ENCODE data around the gene CYFIP2.
"Not testable (repeated sequence)": the region's sequence is repeated elsewhere in the genome, so short reads cannot be mapped to it uniquely, and the experiment has no call there.

The CYFIP2 gene

GRCh38 chr5:157388111-157388710, 122.3 kb downstream of the CYFIP2 start:
- H3K4me3 ChIP-seq (ENCODE audit: low read length), result no peak overlapping the region
- H3K4me1 ChIP-seq (ENCODE audit: control insufficient read depth, insufficient read depth, low read length), result peaks cover 65% of the 10 kb centered on the region
- H3K4me2 ChIP-seq (ENCODE audit: low read length), result peak overlapping the region; percentile 37
- peak overlapping the region; percentile 25 for H3K9ac ChIP-seq (ENCODE audit: low read depth, low read length)
- no peaks in the 10 kb centered on the region for H3K36me3 ChIP-seq (ENCODE audit: insufficient read depth, low read length)
- no peaks in the 10 kb centered on the region for H3K9me3 ChIP-seq (replicated peaks; ENCODE audit: low read length)
- H3K27me3 ChIP-seq (ENCODE audit: control insufficient read depth, insufficient read depth, low read length), result no peaks in the 10 kb centered on the region

- no peaks in the 10 kb centered on the region for H3K9me3 ChIP-seq (replicated peaks; ENCODE audit: low read length)
- no peak overlapping the region for H3K4me3 ChIP-seq (ENCODE audit: low read length)
- no peaks in the 10 kb centered on the region for H3K36me3 ChIP-seq (ENCODE audit: insufficient read depth, low read length)
- H3K4me2 ChIP-seq (ENCODE audit: low read length), result no peak overlapping the region
- no peak overlapping the region for H3K9ac ChIP-seq (ENCODE audit: low read depth, low read length)
- peaks cover 56% of the 10 kb centered on the region for H3K4me1 ChIP-seq (ENCODE audit: control insufficient read depth, insufficient read depth, low read length)
- no peaks in the 10 kb centered on the region for H3K27me3 ChIP-seq (ENCODE audit: control insufficient read depth, insufficient read depth, low read length)
These were observed 123.2 kb downstream of the CYFIP2 start for GRCh38 chr5:157389103-157389502.

DNA sequence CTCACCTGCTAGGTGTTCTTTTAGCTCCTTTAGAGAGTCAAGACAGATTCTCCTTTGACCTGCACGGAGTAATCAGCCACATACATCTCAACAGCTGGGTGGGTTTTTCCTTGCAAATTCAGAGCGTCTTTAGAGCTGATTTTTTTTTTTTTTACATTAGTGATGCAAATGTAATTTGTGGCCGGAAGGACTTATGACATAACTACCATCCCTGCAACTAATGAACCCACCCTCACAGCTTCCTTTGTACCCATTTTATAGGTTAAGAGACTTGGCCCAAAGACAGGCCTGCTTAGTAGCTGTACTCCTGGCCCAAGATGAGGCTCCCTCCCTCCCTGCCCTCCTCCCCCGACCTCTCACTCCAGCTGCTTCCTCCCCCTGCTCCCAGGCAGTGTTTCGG, 124.2 kb downstream of the CYFIP2 start:
- Histone ChIP-seq H3K36me3 (ENCODE audit: insufficient read depth, low read length) (no peaks in the 10 kb centered on the region), H3K9me3 (replicated peaks; ENCODE audit: low read length) (no peaks in the 10 kb centered on the region), H3K4me2 (ENCODE audit: low read length) (peak overlapping the region; percentile 10), H3K4me1 (ENCODE audit: control insufficient read depth, insufficient read depth, low read length) (peaks cover 51% of the 10 kb centered on the region), H3K27me3 (ENCODE audit: control insufficient read depth, insufficient read depth, low read length) (no peaks in the 10 kb centered on the region), H3K9ac (ENCODE audit: low read depth, low read length) (no peak overlapping the region), H3K4me3 (ENCODE audit: low read length) (no peak overlapping the region)

- no peaks in the 10 kb centered on the region for H3K27me3 ChIP-seq (ENCODE audit: control insufficient read depth, insufficient read depth, low read length)
- no peaks in the 10 kb centered on the region for H3K36me3 ChIP-seq (ENCODE audit: insufficient read depth, low read length)
- no peaks in the 10 kb centered on the region for H3K9me3 ChIP-seq (replicated peaks; ENCODE audit: low read length)
- no peak overlapping the region for H3K9ac ChIP-seq (ENCODE audit: low read depth, low read length)
- H3K4me3 ChIP-seq (ENCODE audit: low read length), result no peak overlapping the region
- H3K4me2 ChIP-seq (ENCODE audit: low read length), result peak overlapping the region; percentile 10
- peaks cover 45% of the 10 kb centered on the region for H3K4me1 ChIP-seq (ENCODE audit: control insufficient read depth, insufficient read depth, low read length)
These were observed 124.8 kb downstream of the CYFIP2 start for GRCh38 chr5:157390551-157391297.

DNA sequence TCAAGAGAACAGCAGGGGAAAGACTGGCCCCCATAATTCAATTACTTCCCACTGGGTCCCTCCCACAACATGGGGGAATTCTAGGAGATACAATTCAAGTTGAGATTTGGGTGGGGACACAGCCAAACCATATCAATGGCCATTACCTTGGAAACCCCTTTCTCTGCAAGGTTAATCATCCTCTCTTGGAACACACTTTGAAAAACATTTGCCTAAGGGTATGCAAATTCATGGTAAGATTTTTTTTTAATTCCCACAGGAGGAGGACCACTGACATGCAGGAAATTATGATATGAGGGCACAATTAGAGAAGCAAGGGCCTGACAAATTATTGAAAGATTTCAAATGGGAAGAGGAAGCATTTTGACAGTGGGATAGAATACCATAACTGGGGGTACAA, 132.4 kb downstream of the CYFIP2 start:
- Histone ChIP-seq H3K4me3 (ENCODE audit: low read length) (no peak overlapping the region), H3K4me1 (ENCODE audit: control insufficient read depth, insufficient read depth, low read length) (no peaks in the 10 kb centered on the region), H3K36me3 (ENCODE audit: insufficient read depth, low read length) (no peaks in the 10 kb centered on the region), H3K9ac (ENCODE audit: low read depth, low read length) (no peak overlapping the region), H3K27me3 (ENCODE audit: control insufficient read depth, insufficient read depth, low read length) (no peaks in the 10 kb centered on the region), H3K9me3 (replicated peaks; ENCODE audit: low read length) (no peaks in the 10 kb centered on the region), H3K4me2 (ENCODE audit: low read length) (no peak overlapping the region)

- Histone ChIP-seq H3K4me2 (ENCODE audit: low read length) (no peak overlapping the region), H3K9ac (ENCODE audit: low read depth, low read length) (no peak overlapping the region), H3K4me3 (ENCODE audit: low read length) (no peak overlapping the region), H3K9me3 (replicated peaks; ENCODE audit: low read length) (no peaks in the 10 kb centered on the region), H3K4me1 (ENCODE audit: control insufficient read depth, insufficient read depth, low read length) (no peaks in the 10 kb centered on the region), H3K36me3 (ENCODE audit: insufficient read depth, low read length) (no peaks in the 10 kb centered on the region), H3K27me3 (ENCODE audit: control insufficient read depth, insufficient read depth, low read length) (no peaks in the 10 kb centered on the region)
These were observed 135.0 kb downstream of the CYFIP2 start for GRCh38 chr5:157400741-157401495.

DNA sequence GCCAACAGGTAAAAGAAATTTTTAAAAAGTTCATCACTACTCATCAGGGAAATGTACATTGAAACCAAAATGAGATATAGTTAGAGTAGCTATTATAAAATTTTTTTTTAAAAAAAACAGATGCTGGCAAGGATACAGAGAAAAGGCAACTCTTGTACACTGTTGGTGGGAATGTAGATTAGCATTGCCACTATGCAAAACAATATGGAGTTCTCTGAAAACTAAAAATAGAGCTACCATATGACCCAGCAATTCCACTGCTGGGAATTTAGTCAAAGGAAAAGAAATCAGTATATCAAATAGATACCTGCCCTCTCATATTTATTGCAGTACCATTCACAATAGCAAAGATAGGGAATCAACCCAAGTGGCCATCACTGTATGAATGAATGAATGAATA, 149.9 kb downstream of the CYFIP2 start:
- Histone ChIP-seq H3K27me3 (ENCODE audit: control insufficient read depth, insufficient read depth, low read length) (no peaks in the 10 kb centered on the region), H3K4me3 (ENCODE audit: low read length) (no peak overlapping the region), H3K9me3 (replicated peaks; ENCODE audit: low read length) (no peaks in the 10 kb centered on the region), H3K9ac (ENCODE audit: low read depth, low read length) (no peak overlapping the region), H3K36me3 (ENCODE audit: insufficient read depth, low read length) (no peaks in the 10 kb centered on the region), H3K4me2 (ENCODE audit: low read length) (no peak overlapping the region), H3K4me1 (ENCODE audit: control insufficient read depth, insufficient read depth, low read length) (no peaks in the 10 kb centered on the region)

DNA sequence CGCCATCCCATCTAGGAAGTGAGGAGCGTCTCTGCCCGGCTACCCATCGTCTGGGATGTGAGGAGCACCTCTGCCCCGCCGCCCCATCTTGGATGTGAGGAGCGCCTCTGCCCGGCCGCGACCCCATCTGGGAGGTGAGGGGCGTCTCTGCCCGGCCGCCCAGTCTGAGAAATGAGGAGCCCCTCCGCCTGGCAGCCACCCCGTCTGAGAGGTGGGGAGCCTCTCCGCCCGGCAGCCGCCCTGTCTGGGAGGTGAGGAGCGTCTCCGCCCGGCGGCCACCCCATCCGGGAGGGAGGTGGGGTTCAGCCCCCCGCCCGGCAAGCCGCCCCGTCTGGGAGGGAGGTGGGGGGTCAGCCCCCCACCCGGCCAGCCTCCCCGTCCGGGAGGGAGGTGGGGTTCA, 153.6 kb downstream of the CYFIP2 start:
- not testable (repeated sequence) for H3K4me2 ChIP-seq (ENCODE audit: low read length); H3K9me3 ChIP-seq (replicated peaks; ENCODE audit: low read length); H3K27me3 ChIP-seq (ENCODE audit: control insufficient read depth, insufficient read depth, low read length); H3K4me3 ChIP-seq (ENCODE audit: low read length); H3K36me3 ChIP-seq (ENCODE audit: insufficient read depth, low read length); H3K9ac ChIP-seq (ENCODE audit: low read depth, low read length); H3K4me1 ChIP-seq (ENCODE audit: control insufficient read depth, insufficient read depth, low read length)

- H3K4me2 ChIP-seq (ENCODE audit: low read length); H3K27me3 ChIP-seq (ENCODE audit: control insufficient read depth, insufficient read depth, low read length); H3K36me3 ChIP-seq (ENCODE audit: insufficient read depth, low read length); H3K9me3 ChIP-seq (replicated peaks; ENCODE audit: low read length); H3K9ac ChIP-seq (ENCODE audit: low read depth, low read length); H3K4me3 ChIP-seq (ENCODE audit: low read length); H3K4me1 ChIP-seq (ENCODE audit: control insufficient read depth, insufficient read depth, low read length): not testable (repeated sequence)
These were observed 164.0 kb downstream of the CYFIP2 start for GRCh38 chr5:157429920-157430319.

DNA sequence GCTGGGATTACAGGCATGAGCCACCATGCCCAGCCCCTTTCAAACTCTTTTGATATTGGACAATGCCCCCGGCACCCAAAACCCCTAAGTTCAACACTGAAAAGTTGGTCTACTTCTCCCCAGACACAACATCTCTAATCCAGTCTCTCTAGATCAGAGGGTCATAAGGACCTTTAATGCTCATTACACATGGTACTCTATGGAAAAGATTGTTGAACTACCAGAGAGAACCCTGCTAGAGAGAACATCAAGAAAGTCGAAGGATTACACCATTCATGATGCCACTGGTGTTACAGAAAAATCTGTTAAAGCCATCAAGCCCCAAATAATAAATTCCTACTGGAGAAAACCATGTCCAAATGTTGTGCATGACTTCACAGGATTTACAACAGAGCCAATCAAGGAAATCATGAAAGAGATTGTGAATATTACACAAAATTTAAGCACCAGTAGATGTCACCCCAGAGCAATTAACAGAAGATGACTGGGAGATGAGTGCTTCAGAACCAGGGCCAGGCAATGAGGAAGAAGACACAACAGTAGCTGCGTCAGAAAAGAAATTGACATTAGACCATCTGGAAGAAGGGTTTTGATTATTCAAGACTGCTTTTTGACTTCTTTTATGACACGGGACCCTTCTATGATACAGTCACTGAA, 165.7 kb downstream of the CYFIP2 start:
- Histone ChIP-seq H3K4me2 (ENCODE audit: low read length) (no peak overlapping the region), H3K9me3 (replicated peaks; ENCODE audit: low read length) (no peaks in the 10 kb centered on the region), H3K27me3 (ENCODE audit: control insufficient read depth, insufficient read depth, low read length) (no peaks in the 10 kb centered on the region), H3K9ac (ENCODE audit: low read depth, low read length) (no peak overlapping the region), H3K36me3 (ENCODE audit: insufficient read depth, low read length) (no peaks in the 10 kb centered on the region), H3K4me1 (ENCODE audit: control insufficient read depth, insufficient read depth, low read length) (no peaks in the 10 kb centered on the region), H3K4me3 (ENCODE audit: low read length) (no peak overlapping the region)

GRCh38 chr5:157434096-157434495, 168.2 kb downstream of the CYFIP2 start:
- Histone ChIP-seq H3K4me3 (ENCODE audit: low read length) (no peak overlapping the region), H3K36me3 (ENCODE audit: insufficient read depth, low read length) (no peaks in the 10 kb centered on the region), H3K9ac (ENCODE audit: low read depth, low read length) (no peak overlapping the region), H3K4me2 (ENCODE audit: low read length) (no peak overlapping the region), H3K27me3 (ENCODE audit: control insufficient read depth, insufficient read depth, low read length) (no peaks in the 10 kb centered on the region), H3K4me1 (ENCODE audit: control insufficient read depth, insufficient read depth, low read length) (no peaks in the 10 kb centered on the region), H3K9me3 (replicated peaks; ENCODE audit: low read length) (no peaks in the 10 kb centered on the region)

All from skeletal muscle satellite cell (primary cell).